Activated T-helper 17 cell treated with anti-CD3 and anti-CD28 coated beads, Interleukin-2, amount 50 U/mL, for 72 hours (primary cell): Measurements from ENCODE around the gene NRXN2. TPM values are rescaled to one million over a fixed set of nuclear protein-coding genes. Genes with fewer than 3 reads are reported as not detected.

Experiments
- ATAC-seq: fragments of 150-1000 bp; cut with Tn5 transposase; replicated peaks from 2 replicates; pipeline ENCODE4 v1.10.0; 2021; ENCODE audit warnings: mild to moderate bottlenecking, moderate library complexity
- H3K27ac Mint-ChIP-seq: one replicate; pipeline ENCODE4 v1.8.0; 2022; ENCODE audit warnings: mixed read lengths
- H3K27me3 Mint-ChIP-seq: one replicate; pipeline ENCODE4 v1.8.0; 2022; ENCODE audit warnings: mixed read lengths
- H3K36me3 Mint-ChIP-seq: one replicate; pipeline ENCODE4 v1.8.0; 2022; ENCODE audit warnings: low read depth, mild to moderate bottlenecking, mixed read lengths
- H3K4me1 Mint-ChIP-seq: one replicate; pipeline ENCODE4 v1.8.0; 2022; ENCODE audit warnings: mixed read lengths
- H3K4me3 Mint-ChIP-seq: one replicate; pipeline ENCODE4 v1.8.0; 2022; ENCODE audit warnings: mild to moderate bottlenecking, mixed read lengths
- H3K9me3 Mint-ChIP-seq: one replicate; pipeline ENCODE4 v1.8.0; 2022; ENCODE audit warnings: mixed read lengths
- total RNA-seq, 2 donors: library from RNA; stranded (reverse); gene quantifications; one replicate each; pipeline ENCODE4 v1.2.3, GENCODE V29; 2022

The NRXN2 gene
- total RNA-seq, 2 donors from 2014 or later, result 0.11 to 1.2 TPM

- no peaks in the 10 kb centered on the region for H3K9me3 Mint-ChIP-seq
- H3K27ac Mint-ChIP-seq, result no peak overlapping the region
- H3K36me3 Mint-ChIP-seq, result no peaks in the 10 kb centered on the region
- no peaks in the 10 kb centered on the region for H3K27me3 Mint-ChIP-seq
- H3K4me3 Mint-ChIP-seq, result no peak overlapping the region
- peaks cover 8% of the 10 kb centered on the region for H3K4me1 Mint-ChIP-seq
- no peak for ATAC-seq
Measured at GRCh38 chr11:64611869-64612646, 110.9 kb downstream of the NRXN2 start.

GRCh38 chr11:64611176-64611575 lies 111.8 kb downstream of the NRXN2 start:
- ATAC-seq, result no peak
- no peaks in the 10 kb centered on the region for H3K36me3 Mint-ChIP-seq
- no peak overlapping the region for H3K27ac Mint-ChIP-seq
- no peaks in the 10 kb centered on the region for H3K27me3 Mint-ChIP-seq
- H3K4me1 Mint-ChIP-seq, result peaks cover 8% of the 10 kb centered on the region
- H3K9me3 Mint-ChIP-seq, result no peaks in the 10 kb centered on the region
- no peak overlapping the region for H3K4me3 Mint-ChIP-seq

- Mint-ChIP-seq H3K27me3 (no peaks in the 10 kb centered on the region), H3K36me3 (no peaks in the 10 kb centered on the region), H3K27ac (no peak overlapping the region), H3K9me3 (no peaks in the 10 kb centered on the region), H3K4me3 (no peak overlapping the region), H3K4me1 (peaks cover 8% of the 10 kb centered on the region)
- no peak for ATAC-seq
Measured at GRCh38 chr11:64610596-64610995, 112.4 kb downstream of the NRXN2 start.

GRCh38 chr11:64609436-64610047 lies 113.5 kb downstream of the NRXN2 start:
- ATAC-seq, result no peak
- no peak overlapping the region for H3K27ac Mint-ChIP-seq
- H3K4me1 Mint-ChIP-seq, result peaks cover 8% of the 10 kb centered on the region
- no peaks in the 10 kb centered on the region for H3K36me3 Mint-ChIP-seq
- no peak overlapping the region for H3K4me3 Mint-ChIP-seq
- H3K27me3 Mint-ChIP-seq, result peaks cover 7% of the 10 kb centered on the region
- no peaks in the 10 kb centered on the region for H3K9me3 Mint-ChIP-seq

- ATAC-seq, result no peak
- Mint-ChIP-seq H3K27ac (no peak overlapping the region), H3K27me3 (peaks cover 8% of the 10 kb centered on the region), H3K4me3 (no peak overlapping the region), H3K36me3 (no peaks in the 10 kb centered on the region), H3K4me1 (peaks cover 8% of the 10 kb centered on the region), H3K9me3 (no peaks in the 10 kb centered on the region)
Measured at GRCh38 chr11:64608636-64609035, 114.4 kb downstream of the NRXN2 start.

GRCh38 chr11:64608046-64608445 lies 115.0 kb downstream of the NRXN2 start:
- Mint-ChIP-seq H3K36me3 (no peaks in the 10 kb centered on the region), H3K4me3 (no peak overlapping the region), H3K27ac (no peak overlapping the region), H3K4me1 (peaks cover 8% of the 10 kb centered on the region), H3K27me3 (peaks cover 8% of the 10 kb centered on the region), H3K9me3 (no peaks in the 10 kb centered on the region)
- ATAC-seq, result no peak

- H3K4me3 Mint-ChIP-seq, result no peak overlapping the region
- no peak overlapping the region for H3K27ac Mint-ChIP-seq
- H3K9me3 Mint-ChIP-seq, result no peaks in the 10 kb centered on the region
Measured at GRCh38 chr11:64607381-64607985, 115.5 kb downstream of the NRXN2 start.

GRCh38 chr11:64606796-64607380 lies 116.1 kb downstream of the NRXN2 start:
- ATAC-seq, result no peak
- Mint-ChIP-seq H3K4me3 (no peak overlapping the region), H3K36me3 (no peaks in the 10 kb centered on the region), H3K4me1 (peaks cover 2% of the 10 kb centered on the region), H3K9me3 (no peaks in the 10 kb centered on the region), H3K27ac (no peak overlapping the region), H3K27me3 (peaks cover 8% of the 10 kb centered on the region)

More at GRCh38 chr11:64607381-64607985, 115.5 kb downstream of the NRXN2 start:
- no peak for ATAC-seq
- H3K4me1 Mint-ChIP-seq, result peaks cover 7% of the 10 kb centered on the region
- peaks cover 8% of the 10 kb centered on the region for H3K27me3 Mint-ChIP-seq
- no peaks in the 10 kb centered on the region for H3K36me3 Mint-ChIP-seq

GRCh38 chr11:64605656-64606585 lies 117.1 kb downstream of the NRXN2 start:
- Mint-ChIP-seq H3K4me3 (no peak overlapping the region), H3K9me3 (no peaks in the 10 kb centered on the region)

GRCh38 chr11:64605244-64605560 lies 117.8 kb downstream of the NRXN2 start:
- Mint-ChIP-seq H3K4me3 (no peak overlapping the region), H3K27ac (no peak overlapping the region), H3K27me3 (peaks cover 8% of the 10 kb centered on the region), H3K36me3 (no peaks in the 10 kb centered on the region), H3K9me3 (no peaks in the 10 kb centered on the region), H3K4me1 (no peaks in the 10 kb centered on the region)
- no peak for ATAC-seq

More at GRCh38 chr11:64605656-64606585, 117.1 kb downstream of the NRXN2 start:
- no peak overlapping the region for H3K27ac Mint-ChIP-seq
- H3K27me3 Mint-ChIP-seq, result peaks cover 8% of the 10 kb centered on the region
- ATAC-seq, result no peak
- no peaks in the 10 kb centered on the region for H3K4me1 Mint-ChIP-seq
- no peaks in the 10 kb centered on the region for H3K36me3 Mint-ChIP-seq

GRCh38 chr11:64604458-64605243 lies 118.3 kb downstream of the NRXN2 start:
- Mint-ChIP-seq H3K27ac (no peak overlapping the region), H3K4me1 (no peaks in the 10 kb centered on the region), H3K36me3 (no peaks in the 10 kb centered on the region), H3K4me3 (no peak overlapping the region), H3K27me3 (peaks cover 8% of the 10 kb centered on the region), H3K9me3 (no peaks in the 10 kb centered on the region)
- no peak for ATAC-seq

- H3K9me3 Mint-ChIP-seq, result no peaks in the 10 kb centered on the region
- no peak overlapping the region for H3K27ac Mint-ChIP-seq
- H3K36me3 Mint-ChIP-seq, result no peaks in the 10 kb centered on the region
- H3K4me1 Mint-ChIP-seq, result no peaks in the 10 kb centered on the region
- no peak for ATAC-seq
- peaks cover 8% of the 10 kb centered on the region for H3K27me3 Mint-ChIP-seq
- H3K4me3 Mint-ChIP-seq, result no peak overlapping the region
Measured at GRCh38 chr11:64603411-64604110, 119.4 kb downstream of the NRXN2 start.

- H3K36me3 Mint-ChIP-seq, result no peaks in the 10 kb centered on the region
- H3K27ac Mint-ChIP-seq, result no peak overlapping the region
- no peak overlapping the region for H3K4me3 Mint-ChIP-seq
- H3K4me1 Mint-ChIP-seq, result no peaks in the 10 kb centered on the region
- ATAC-seq, result no peak
- peaks cover 8% of the 10 kb centered on the region for H3K27me3 Mint-ChIP-seq
- H3K9me3 Mint-ChIP-seq, result no peaks in the 10 kb centered on the region
Measured at GRCh38 chr11:64602466-64603070, 120.4 kb downstream of the NRXN2 start.
